Activated CD4-positive, alpha-beta memory T cell treated with anti-CD3 and anti-CD28 coated beads for 36 hours (primary cell): ENCODE data around the gene ANKRD50. TPM values are rescaled to one million over a fixed set of nuclear protein-coding genes. Genes with fewer than 3 reads are reported as not detected.

Source experiments
- CTCF ChIA-PET: fragments of 350-600 bp; sonication (Branson Sonifier 250); formaldehyde crosslinking; loops from one replicate; lab custom pipeline; 2021; ENCODE audit warnings: antibody characterized with exemption, inconsistent platforms; lab: Charles Lee
- POLR2A ChIA-PET: fragments of 350-600 bp; sonication (Branson Sonifier 250); formaldehyde crosslinking; loops from one replicate; lab custom pipeline; 2021; ENCODE audit warnings: antibody characterized with exemption; lab: Charles Lee
- DNase-seq: peaks from one replicate; pipeline ENCODE4 v3.0.0-alpha.2; 2020
- H3K27ac Mint-ChIP-seq: one replicate; pipeline ENCODE4 v1.8.0; 2021; ENCODE audit warnings: mixed read lengths
- H3K27me3 Mint-ChIP-seq: one replicate; pipeline ENCODE4 v1.8.0; 2021; ENCODE audit warnings: mixed read lengths
- H3K36me3 Mint-ChIP-seq: one replicate; pipeline ENCODE4 v1.8.0; 2021; ENCODE audit warnings: mixed read lengths
- H3K4me1 Mint-ChIP-seq: one replicate; pipeline ENCODE4 v1.8.0; 2021; ENCODE audit warnings: low read depth, mixed read lengths
- H3K4me3 Mint-ChIP-seq: one replicate; pipeline ENCODE4 v1.8.0; 2021; ENCODE audit warnings: mild to moderate bottlenecking, mixed read lengths
- H3K9me3 Mint-ChIP-seq: one replicate; pipeline ENCODE4 v1.8.0; 2021; ENCODE audit warnings: mixed read lengths
- intact Hi-C: fragments of 100-400 bp; cut with micrococcal nuclease; formaldehyde crosslinking; loops from one replicate; pipeline ENCODE4 v1.15.1; 2023
- total RNA-seq, 2 experiments: library from RNA; stranded (reverse); gene quantifications; one replicate each; pipeline ENCODE4 v1.2.3, GENCODE V29; 2021

The ANKRD50 gene
- total RNA-seq, 2 experiments from 2014 or later: 0.36 to 0.43 TPM

- no peaks in the 10 kb centered on the region for H3K9me3 Mint-ChIP-seq
These were observed 16.4 kb downstream of the ANKRD50 start for GRCh38 chr4:124696182-124696581.

DNA sequence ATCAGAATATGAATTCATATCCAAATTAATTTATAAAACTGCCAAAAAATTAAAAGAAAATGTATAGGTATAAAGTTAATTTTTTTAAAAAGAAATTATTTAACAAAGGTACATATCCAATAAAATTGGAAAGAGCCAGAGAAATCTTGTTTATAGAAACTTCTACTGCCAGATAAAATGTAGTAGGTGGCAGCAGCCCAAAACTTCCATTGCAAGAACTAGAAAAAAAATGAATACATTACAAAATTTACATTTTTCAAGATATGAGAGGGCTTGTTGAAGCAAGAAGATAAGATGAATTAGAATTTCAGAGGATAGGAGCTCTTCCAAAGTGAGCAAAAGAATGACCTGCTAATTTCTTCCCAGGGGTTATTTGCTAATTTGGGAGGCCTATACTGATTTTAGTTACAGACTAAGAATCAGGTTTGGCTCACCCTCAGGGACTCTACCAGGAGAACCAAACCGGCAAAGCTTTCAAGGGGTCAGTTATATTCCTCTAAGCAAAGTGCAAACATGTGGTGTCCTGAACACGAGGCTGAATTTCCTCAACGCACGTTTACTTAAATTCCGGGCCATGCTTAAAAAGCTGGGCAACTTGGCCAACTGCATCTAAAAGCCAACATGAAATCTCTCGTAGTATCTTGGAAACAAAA lies 17.5 kb downstream of the ANKRD50 start:
- intact Hi-C loops: no loop called here
- no peaks in the 10 kb centered on the region for H3K27me3 Mint-ChIP-seq
- no peak overlapping the region for H3K4me3 Mint-ChIP-seq
- no peak overlapping the region for H3K27ac Mint-ChIP-seq
- no peaks in the 10 kb centered on the region for H3K9me3 Mint-ChIP-seq
- POLR2A ChIA-PET: no interaction called here
- no peaks in the 10 kb centered on the region for H3K36me3 Mint-ChIP-seq
- CTCF ChIA-PET: no interaction called here
- no peaks in the 10 kb centered on the region for H3K4me1 Mint-ChIP-seq
- DNase-seq: no peak

More at GRCh38 chr4:124696182-124696581, 16.4 kb downstream of the ANKRD50 start:
- Mint-ChIP-seq H3K27me3 (no peaks in the 10 kb centered on the region), H3K4me3 (no peak overlapping the region), H3K4me1 (no peaks in the 10 kb centered on the region), H3K36me3 (no peaks in the 10 kb centered on the region), H3K27ac (no peak overlapping the region)
- intact Hi-C loops: no loop called here
- ChIA-PET POLR2A (no interaction called here), CTCF (no interaction called here)
- DNase-seq: no peak

- POLR2A ChIA-PET: no interaction called here
- Mint-ChIP-seq H3K9me3 (no peaks in the 10 kb centered on the region), H3K36me3 (no peaks in the 10 kb centered on the region), H3K27me3 (no peaks in the 10 kb centered on the region), H3K27ac (no peak overlapping the region), H3K4me3 (no peak overlapping the region), H3K4me1 (no peaks in the 10 kb centered on the region)
- intact Hi-C loops: no loop called here
- CTCF ChIA-PET: no interaction called here
- DNase-seq: no peak
These were observed 18.2 kb downstream of the ANKRD50 start for GRCh38 chr4:124694306-124694705.

GRCh38 chr4:124691801-124692200 lies 20.7 kb downstream of the ANKRD50 start:
- CTCF ChIA-PET: no interaction called here
- no peak for DNase-seq
- no peaks in the 10 kb centered on the region for H3K4me1 Mint-ChIP-seq
- H3K27me3 Mint-ChIP-seq: no peaks in the 10 kb centered on the region
- intact Hi-C loops: no loop called here
- H3K36me3 Mint-ChIP-seq: no peaks in the 10 kb centered on the region
- H3K4me3 Mint-ChIP-seq: no peak overlapping the region
- POLR2A ChIA-PET: no interaction called here
- no peaks in the 10 kb centered on the region for H3K9me3 Mint-ChIP-seq
- H3K27ac Mint-ChIP-seq: no peak overlapping the region

- Mint-ChIP-seq H3K36me3 (no peaks in the 10 kb centered on the region), H3K27me3 (no peaks in the 10 kb centered on the region), H3K9me3 (no peaks in the 10 kb centered on the region), H3K4me1 (no peaks in the 10 kb centered on the region), H3K27ac (no peak overlapping the region), H3K4me3 (no peak overlapping the region)
- intact Hi-C loops: no loop called here
- POLR2A ChIA-PET: interaction anchor here (0.5 kb wide), 1 partner anchor 42 kb away, joined by 4 read pairs; no protein-coding TSS in a partner anchor
- no peak for DNase-seq
- CTCF ChIA-PET: no interaction called here
These were observed 26.3 kb downstream of the ANKRD50 start for GRCh38 chr4:124686279-124686678.

DNA sequence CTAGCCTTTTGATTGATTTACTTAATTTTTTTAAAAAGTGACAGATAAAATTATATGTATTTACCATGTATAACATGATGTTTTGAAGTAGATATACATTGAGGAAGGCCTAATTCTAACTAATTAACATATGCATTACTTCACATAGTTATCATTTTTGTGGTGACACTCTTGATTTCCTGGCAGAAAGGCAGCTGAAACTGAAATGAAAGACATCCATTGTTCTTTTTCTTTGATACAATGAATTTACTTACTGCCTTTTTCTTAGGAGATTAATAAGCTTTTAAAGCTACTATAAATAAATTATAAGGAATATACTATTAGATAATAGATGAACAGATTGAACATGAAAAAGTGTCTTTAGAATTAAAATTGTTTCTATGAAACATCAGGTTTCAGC lies 26.7 kb downstream of the ANKRD50 start:
- no peaks in the 10 kb centered on the region for H3K4me1 Mint-ChIP-seq
- no peaks in the 10 kb centered on the region for H3K9me3 Mint-ChIP-seq
- POLR2A ChIA-PET: no interaction called here
- no peaks in the 10 kb centered on the region for H3K27me3 Mint-ChIP-seq
- H3K36me3 Mint-ChIP-seq: no peaks in the 10 kb centered on the region
- no peak overlapping the region for H3K27ac Mint-ChIP-seq
- no peak for DNase-seq
- CTCF ChIA-PET: no interaction called here
- H3K4me3 Mint-ChIP-seq: no peak overlapping the region
- intact Hi-C loops: no loop called here

- Mint-ChIP-seq H3K27me3 (no peaks in the 10 kb centered on the region), H3K36me3 (no peaks in the 10 kb centered on the region), H3K9me3 (no peaks in the 10 kb centered on the region), H3K4me3 (no peak overlapping the region), H3K27ac (no peak overlapping the region), H3K4me1 (no peaks in the 10 kb centered on the region)
- DNase-seq: no peak
- intact Hi-C loops: no loop called here
- ChIA-PET POLR2A (no interaction called here), CTCF (no interaction called here)
These were observed 28.2 kb downstream of the ANKRD50 start for GRCh38 chr4:124684301-124684700.

DNA sequence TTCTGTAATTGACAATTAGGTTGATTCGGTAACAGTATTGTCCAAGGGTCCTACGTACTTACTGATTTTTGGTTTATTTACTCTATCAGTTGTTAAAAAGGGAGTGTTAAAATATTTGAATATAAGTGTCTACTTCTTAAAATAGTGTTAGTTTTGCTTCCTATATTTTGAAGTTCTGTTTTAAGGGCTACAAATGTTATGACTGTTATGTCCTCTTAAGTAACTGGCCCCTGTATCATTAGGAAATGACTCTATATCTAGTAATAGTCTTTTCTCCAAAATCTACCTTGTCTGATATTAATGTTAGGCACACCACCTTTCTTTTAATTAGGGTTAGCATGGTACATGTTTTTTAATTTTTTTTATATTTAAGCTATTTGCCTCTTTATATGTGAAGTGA lies 30.1 kb downstream of the ANKRD50 start:
- Mint-ChIP-seq H3K4me1 (no peaks in the 10 kb centered on the region), H3K36me3 (no peaks in the 10 kb centered on the region), H3K4me3 (no peak overlapping the region), H3K9me3 (no peaks in the 10 kb centered on the region), H3K27me3 (no peaks in the 10 kb centered on the region), H3K27ac (no peak overlapping the region)
- intact Hi-C loops: no loop called here
- no peak for DNase-seq
- ChIA-PET CTCF (no interaction called here), POLR2A (no interaction called here)

- Mint-ChIP-seq H3K27ac (no peak overlapping the region), H3K4me1 (no peaks in the 10 kb centered on the region), H3K4me3 (no peak overlapping the region), H3K27me3 (no peaks in the 10 kb centered on the region), H3K9me3 (no peaks in the 10 kb centered on the region), H3K36me3 (no peaks in the 10 kb centered on the region)
- no peak for DNase-seq
- intact Hi-C loops: no loop called here
- CTCF ChIA-PET: no interaction called here
- POLR2A ChIA-PET: no interaction called here
These were observed 46.0 kb downstream of the ANKRD50 start for GRCh38 chr4:124666496-124666895.

- Mint-ChIP-seq H3K27me3 (no peaks in the 10 kb centered on the region), H3K36me3 (no peaks in the 10 kb centered on the region), H3K4me3 (no peak overlapping the region), H3K4me1 (no peaks in the 10 kb centered on the region), H3K27ac (no peak overlapping the region), H3K9me3 (no peaks in the 10 kb centered on the region)
- intact Hi-C loops: no loop called here
- ChIA-PET POLR2A (no interaction called here), CTCF (no interaction called here)
- DNase-seq: no peak
These were observed 53.7 kb downstream of the ANKRD50 start for GRCh38 chr4:124658795-124659194.

DNA sequence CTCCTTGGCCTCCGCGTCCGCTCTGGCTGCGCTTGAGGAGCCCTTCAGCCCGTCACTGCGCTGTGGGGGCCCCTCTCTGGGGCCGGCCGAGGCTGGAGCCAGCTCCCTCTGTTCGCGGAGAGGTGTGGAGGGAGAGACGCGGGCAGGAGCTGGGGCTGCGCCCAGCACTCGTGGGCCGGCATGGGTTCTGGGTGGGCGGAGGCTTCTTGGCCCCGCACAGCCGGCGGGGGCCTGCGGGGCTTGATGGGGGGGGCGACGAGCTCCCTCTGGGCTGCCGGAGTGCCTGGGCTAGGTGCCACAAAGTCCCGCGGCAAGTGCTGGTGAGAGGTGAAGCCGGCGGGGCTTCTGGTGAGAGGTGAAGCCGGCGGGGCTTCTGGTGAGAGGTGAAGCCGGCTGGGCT lies 61.9 kb downstream of the ANKRD50 start:
- ChIA-PET POLR2A (no interaction called here), CTCF (no interaction called here)
- Mint-ChIP-seq H3K27ac (no peak overlapping the region), H3K36me3 (no peaks in the 10 kb centered on the region), H3K4me1 (no peaks in the 10 kb centered on the region), H3K27me3 (no peaks in the 10 kb centered on the region), H3K9me3 (no peaks in the 10 kb centered on the region), H3K4me3 (no peak overlapping the region)
- intact Hi-C loops: no loop called here
- no peak for DNase-seq

DNA sequence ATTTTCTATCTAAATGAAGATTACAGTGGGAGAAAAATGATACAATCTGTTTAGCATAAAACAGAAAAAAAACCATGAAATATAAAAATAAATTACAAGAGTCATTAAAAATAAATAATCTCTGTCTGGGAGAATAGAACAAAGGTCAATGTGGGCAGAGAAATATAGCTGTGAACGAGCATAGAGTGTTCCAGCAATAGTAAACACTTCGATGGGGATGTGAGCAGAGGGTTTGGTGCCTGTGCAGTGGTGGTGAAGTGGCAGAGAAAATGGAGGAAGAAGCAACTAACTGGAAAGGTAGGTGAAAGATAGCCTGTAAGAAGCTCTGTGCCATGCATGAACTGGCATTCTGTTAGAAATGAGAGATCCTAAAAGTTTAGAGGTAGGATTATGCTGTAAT lies 64.9 kb downstream of the ANKRD50 start:
- no peaks in the 10 kb centered on the region for H3K36me3 Mint-ChIP-seq

GRCh38 chr4:124644621-124645020 lies 67.9 kb downstream of the ANKRD50 start:
- intact Hi-C loops: no loop called here
- Mint-ChIP-seq H3K36me3 (no peaks in the 10 kb centered on the region), H3K4me1 (no peaks in the 10 kb centered on the region), H3K27ac (no peak overlapping the region), H3K4me3 (no peak overlapping the region), H3K27me3 (peaks cover 2% of the 10 kb centered on the region), H3K9me3 (no peaks in the 10 kb centered on the region)
- CTCF ChIA-PET: no interaction called here
- DNase-seq: no peak
- POLR2A ChIA-PET: interaction anchor here (0.6 kb wide), 1 partner anchor 42 kb away, joined by 4 read pairs; no protein-coding TSS in a partner anchor

More for the DNA sequence above, 64.9 kb downstream of the ANKRD50 start:
- Mint-ChIP-seq H3K9me3 (no peaks in the 10 kb centered on the region), H3K27ac (no peak overlapping the region), H3K27me3 (peaks cover 2% of the 10 kb centered on the region), H3K4me3 (no peak overlapping the region), H3K4me1 (no peaks in the 10 kb centered on the region)
- intact Hi-C loops: no loop called here
- ChIA-PET POLR2A (no interaction called here), CTCF (no interaction called here)
- no peak for DNase-seq
